Uterus (tissue), 4 donors: Measurements from ENCODE around the gene CRMP1. TPM values are rescaled to one million over a fixed set of nuclear protein-coding genes. Genes with fewer than 3 reads are reported as not detected.

Experiments used
- DNase-seq, 2 donors: peaks; one replicate each; pipeline ENCODE4 v3.0.0-alpha.2; 2019 to 2020
- H3K27ac ChIP-seq, 2 donors: fragments of 200-600 bp; sonication (generic); 1 replicate in 1 of 2; 2 replicates in 1 of 2; pipeline ENCODE4 v1.5.1; 2016 to 2018
- H3K27me3 ChIP-seq, 2 donors: fragments of 200-600 bp; sonication (generic); one replicate each; pipeline ENCODE4 v1.5.1; 2018 to 2019; ENCODE audit warnings: control low read depth in 1 of 2
- H3K36me3 ChIP-seq, 2 donors: fragments of 200-600 bp; sonication (generic); one replicate each; pipeline ENCODE4 v1.5.1; 2019; ENCODE audit warnings: control low read depth in 1 of 2
- H3K4me1 ChIP-seq, 2 donors: fragments of 200-600 bp; sonication (generic); one replicate each; pipeline ENCODE4 v1.5.1; 2018 to 2019; ENCODE audit warnings: control low read depth in 1 of 2
- H3K4me3 ChIP-seq, 2 donors: fragments of 200-600 bp; sonication (generic); 1 replicate in 1 of 2; 2 replicates in 1 of 2; pipeline ENCODE4 v1.5.1; 2018 to 2019; ENCODE audit warnings: mild to moderate bottlenecking in 1 of 2
- H3K9me3 ChIP-seq, 2 donors: fragments of 200-600 bp; sonication (generic); one replicate each; pipeline ENCODE4 v1.5.1; 2019; ENCODE audit warnings: control low read depth in 1 of 2
- CTCF ChIP-seq, 4 experiments: fragments of 200-600 bp in 2 of 4; fragments of 450-650 bp in 2 of 4; sonication (generic) in 2 of 4; IDR thresholded peaks; one replicate each; pipeline ENCODE4 v1.5.1; 2016 to 2019; ENCODE audit warnings: antibody characterized with exemption in 4 of 4, mild to moderate bottlenecking in 2 of 4, moderate library complexity in 1 of 4
- POLR2A ChIP-seq, 2 donors: fragments of 450-650 bp; IDR thresholded peaks; one replicate each; pipeline ENCODE4 v1.6.1; 2016; ENCODE audit warnings: antibody characterized with exemption in 2 of 2, mild to moderate bottlenecking in 1 of 2, moderate library complexity in 1 of 2
- intact Hi-C: fragments of 100-400 bp; cut with DNase I; formaldehyde crosslinking; loops from one replicate; pipeline ENCODE4 v1.15.1; 2023; ENCODE audit warnings: low total_unique reads
- total RNA-seq, 4 donors: library from RNA; depleted of rRNA in 3 of 4; stranded (reverse); fragments of >200 nt in 3 of 4; gene quantifications; one replicate each; pipeline versions ENCODE4 v1.1.0 to v1.2.4, GENCODE V29; 2014 to 2023
- donor health status: DM: yes; HTN: yes; CAD: no.

The CRMP1 gene
- total RNA-seq, 4 donors from 2014 or later, result 0.59 to 42.8 (median 2.3) TPM

- intact Hi-C loops, result no loop called here
- no peaks in the 10 kb centered on the region for H3K36me3 ChIP-seq
- no peak for TF ChIP-seq CTCF (IDR thresholded peaks at IDR 0.05)
- no peak for TF ChIP-seq POLR2A (IDR thresholded peaks at IDR 0.05)
- no peaks in the 10 kb centered on the region for H3K9me3 ChIP-seq
- no peak overlapping the region for H3K27ac ChIP-seq
- no peaks in the 10 kb centered on the region for H3K4me1 ChIP-seq
- H3K4me3 ChIP-seq, result no peak overlapping the region
- no peak for DNase-seq
- H3K27me3 ChIP-seq, result no peaks in the 10 kb centered on the region
These were observed 111.9 kb downstream of the CRMP1 start for GRCh38 chr4:5780831-5781480.

DNA sequence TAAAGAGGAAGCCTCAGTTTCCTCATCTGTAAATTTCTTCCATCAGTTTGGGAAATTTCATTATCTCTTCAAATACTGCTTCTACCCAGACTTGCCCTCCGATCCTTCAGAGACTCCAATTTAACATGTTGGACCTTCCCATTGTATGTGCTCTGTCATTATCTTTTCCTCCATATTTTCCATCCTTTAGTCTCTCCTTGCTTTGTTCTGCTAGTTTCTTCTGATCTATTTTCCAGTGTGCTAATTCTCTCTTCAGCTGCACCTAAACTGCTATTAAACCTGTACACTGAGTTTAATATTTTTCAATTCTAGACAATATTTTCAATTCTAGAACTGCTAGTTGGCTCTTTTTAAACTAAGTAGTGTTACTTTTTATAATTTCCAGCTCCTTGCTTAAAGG, 116.4 kb downstream of the CRMP1 start:
- DNase-seq, result no peak
- TF ChIP-seq POLR2A (IDR thresholded peaks at IDR 0.05) (no peak), CTCF (IDR thresholded peaks at IDR 0.05) (no peak)
- Histone ChIP-seq H3K4me3 (no peak overlapping the region), H3K4me1 (no peaks in the 10 kb centered on the region), H3K36me3 (no peaks in the 10 kb centered on the region), H3K9me3 (no peaks in the 10 kb centered on the region), H3K27me3 (no peaks in the 10 kb centered on the region), H3K27ac (no peak overlapping the region)
- intact Hi-C loops, result no loop called here

GRCh38 chr4:5774416-5775036, 118.4 kb downstream of the CRMP1 start:
- intact Hi-C loops, result no loop called here
- Histone ChIP-seq H3K36me3 (no peaks in the 10 kb centered on the region), H3K27ac (no peak overlapping the region), H3K4me3 (no peak overlapping the region), H3K27me3 (no peaks in the 10 kb centered on the region), H3K4me1 (no peaks in the 10 kb centered on the region), H3K9me3 (no peaks in the 10 kb centered on the region)
- no peak for DNase-seq
- no peak for TF ChIP-seq POLR2A (IDR thresholded peaks at IDR 0.05)
- TF ChIP-seq CTCF (IDR thresholded peaks at IDR 0.05), result no peak

- Histone ChIP-seq H3K36me3 (no peaks in the 10 kb centered on the region), H3K4me3 (no peak overlapping the region), H3K27me3 (no peaks in the 10 kb centered on the region), H3K4me1 (no peaks in the 10 kb centered on the region), H3K9me3 (no peaks in the 10 kb centered on the region), H3K27ac (no peak overlapping the region)
- DNase-seq, result no peak
- intact Hi-C loops, result no loop called here
- TF ChIP-seq POLR2A (IDR thresholded peaks at IDR 0.05) (no peak), CTCF (IDR thresholded peaks at IDR 0.05) (no peak)
These were observed 119.7 kb downstream of the CRMP1 start for GRCh38 chr4:5773271-5773555.

DNA sequence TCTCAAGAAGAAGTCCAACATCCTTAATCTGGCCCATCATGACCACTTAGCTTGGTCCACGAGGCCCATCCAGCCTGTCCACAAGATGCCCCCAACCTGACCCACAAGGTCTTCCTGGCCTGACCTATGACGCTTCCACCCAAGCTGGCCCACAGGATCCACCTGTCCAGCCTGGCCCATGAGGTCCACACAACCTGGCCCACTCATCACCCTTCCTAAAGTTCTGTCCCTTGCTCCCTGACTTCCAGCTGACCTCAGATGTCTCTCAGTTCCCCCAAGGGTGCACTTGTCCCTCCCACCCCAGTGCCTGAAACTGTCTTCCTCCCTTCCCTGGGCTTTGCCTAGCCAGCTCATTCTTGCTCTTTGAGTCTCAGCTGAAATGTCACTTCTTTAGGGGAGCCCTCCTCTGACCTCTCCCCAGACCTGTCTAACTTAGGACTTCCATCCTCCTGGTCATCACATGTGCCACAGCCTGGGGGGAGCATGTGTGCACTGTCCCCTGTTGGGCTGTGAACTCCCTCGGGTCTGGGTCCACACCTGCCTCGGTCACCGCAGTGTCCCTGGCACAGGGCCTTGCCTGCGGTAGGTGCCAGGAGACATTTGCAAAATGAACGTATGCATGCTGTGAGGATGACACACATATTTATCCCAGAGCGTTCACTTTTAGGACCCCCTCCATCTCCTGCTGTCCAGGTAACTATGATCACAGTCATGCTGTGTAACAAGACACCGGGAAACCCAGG, 120.2 kb downstream of the CRMP1 start:
- intact Hi-C loops, result no loop called here
- no peaks in the 10 kb centered on the region for H3K36me3 ChIP-seq
- TF ChIP-seq CTCF (IDR thresholded peaks at IDR 0.05), result no peak
- TF ChIP-seq POLR2A (IDR thresholded peaks at IDR 0.05), result no peak

More for the DNA sequence above, 120.2 kb downstream of the CRMP1 start:
- H3K27me3 ChIP-seq, result no peaks in the 10 kb centered on the region
- no peaks in the 10 kb centered on the region for H3K9me3 ChIP-seq
- no peak overlapping the region for H3K27ac ChIP-seq
- no peak overlapping the region for H3K4me3 ChIP-seq
- no peaks in the 10 kb centered on the region for H3K4me1 ChIP-seq
- no peak for DNase-seq
